ENCODE results near the gene MAPK7.
"Not testable (repeated sequence)": the region's sequence is repeated elsewhere in the genome, so short reads cannot be mapped to it uniquely, and the experiment has no call there.

Gene MAPK7

DNA sequence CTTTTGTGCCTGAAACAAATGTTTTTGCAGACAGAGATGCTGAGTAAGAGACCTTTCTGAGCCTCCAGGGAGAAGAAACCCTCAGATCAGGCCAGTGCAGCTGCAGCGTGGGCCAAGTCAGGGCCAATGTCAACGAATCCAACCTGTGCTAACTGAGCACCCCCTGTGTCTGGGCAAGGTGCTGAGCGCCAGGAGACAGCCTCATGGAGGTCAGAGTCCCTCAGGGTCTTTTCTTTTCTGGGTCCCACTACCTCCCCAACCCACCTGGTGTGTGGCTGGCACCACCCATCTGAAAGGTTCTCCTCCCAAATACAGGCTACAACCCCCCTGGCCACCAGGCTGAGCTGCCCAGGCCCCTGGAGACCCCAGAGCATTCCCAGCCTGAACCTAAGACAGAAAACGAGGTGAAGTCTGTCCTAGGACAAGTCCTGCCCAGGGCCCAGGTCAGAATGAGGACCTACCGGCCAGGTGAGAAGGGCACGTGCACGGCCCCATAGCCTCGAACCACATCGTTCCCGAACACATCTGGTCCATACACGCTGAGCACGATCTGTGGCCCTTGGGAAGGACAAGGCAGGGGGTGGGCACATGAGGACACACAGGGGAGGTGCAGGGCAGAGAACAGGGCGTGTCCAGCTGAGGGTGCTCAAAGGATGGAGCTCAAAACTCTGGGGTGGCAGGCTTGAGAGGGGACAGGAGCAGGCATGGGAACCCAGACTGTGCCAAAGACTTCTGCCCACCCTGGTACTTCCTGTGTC is 30.8 kb upstream of the MAPK7 start:
- TF ChIP-seq, protein P1, sequence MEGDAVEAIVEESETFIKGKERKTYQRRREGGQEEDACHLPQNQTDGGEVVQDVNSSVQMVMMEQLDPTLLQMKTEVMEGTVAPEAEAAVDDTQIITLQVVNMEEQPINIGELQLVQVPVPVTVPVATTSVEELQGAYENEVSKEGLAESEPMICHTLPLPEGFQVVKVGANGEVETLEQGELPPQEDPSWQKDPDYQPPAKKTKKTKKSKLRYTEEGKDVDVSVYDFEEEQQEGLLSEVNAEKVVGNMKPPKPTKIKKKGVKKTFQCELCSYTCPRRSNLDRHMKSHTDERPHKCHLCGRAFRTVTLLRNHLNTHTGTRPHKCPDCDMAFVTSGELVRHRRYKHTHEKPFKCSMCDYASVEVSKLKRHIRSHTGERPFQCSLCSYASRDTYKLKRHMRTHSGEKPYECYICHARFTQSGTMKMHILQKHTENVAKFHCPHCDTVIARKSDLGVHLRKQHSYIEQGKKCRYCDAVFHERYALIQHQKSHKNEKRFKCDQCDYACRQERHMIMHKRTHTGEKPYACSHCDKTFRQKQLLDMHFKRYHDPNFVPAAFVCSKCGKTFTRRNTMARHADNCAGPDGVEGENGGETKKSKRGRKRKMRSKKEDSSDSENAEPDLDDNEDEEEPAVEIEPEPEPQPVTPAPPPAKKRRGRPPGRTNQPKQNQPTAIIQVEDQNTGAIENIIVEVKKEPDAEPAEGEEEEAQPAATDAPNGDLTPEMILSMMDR (IDR thresholded peaks at IDR 0.05; ENCODE audit: low read depth, low read length): no peak
- no peak overlapping the region for H3K4me3 ChIP-seq (ENCODE audit: low read depth, low read length)

DNA sequence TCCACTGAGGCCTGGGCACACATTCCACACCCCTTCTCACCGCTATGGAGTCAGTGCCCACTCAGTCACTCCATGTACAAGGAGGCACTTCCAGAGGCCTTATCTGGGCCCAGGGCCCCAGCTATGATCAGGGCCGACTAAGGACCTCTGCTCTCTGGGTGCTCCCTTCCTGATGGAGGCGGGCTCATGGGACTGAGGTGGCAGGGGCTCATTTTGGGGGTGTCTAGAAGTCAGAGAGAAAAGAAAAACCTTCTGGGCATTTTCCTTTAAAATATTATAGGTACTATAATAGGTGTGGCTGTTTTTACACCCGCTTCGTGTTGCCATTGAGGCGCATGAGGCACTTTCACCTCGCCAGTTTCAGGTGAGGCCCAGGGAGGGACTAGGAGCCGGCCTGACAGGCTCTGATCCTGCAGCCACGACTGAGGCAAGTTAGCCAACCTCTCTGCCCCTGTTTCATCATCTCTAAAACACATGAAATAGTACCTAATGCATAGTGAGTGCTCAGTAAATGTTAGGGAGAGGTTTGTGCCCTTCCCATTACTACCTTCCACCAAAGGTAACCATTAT is 30.1 kb upstream of the MAPK7 start:
- no peak overlapping the region for H3K4me3 ChIP-seq (ENCODE audit: low read depth, low read length)
- TF ChIP-seq, protein P1 (IDR thresholded peaks at IDR 0.05; ENCODE audit: low read depth, low read length): no peak

DNA sequence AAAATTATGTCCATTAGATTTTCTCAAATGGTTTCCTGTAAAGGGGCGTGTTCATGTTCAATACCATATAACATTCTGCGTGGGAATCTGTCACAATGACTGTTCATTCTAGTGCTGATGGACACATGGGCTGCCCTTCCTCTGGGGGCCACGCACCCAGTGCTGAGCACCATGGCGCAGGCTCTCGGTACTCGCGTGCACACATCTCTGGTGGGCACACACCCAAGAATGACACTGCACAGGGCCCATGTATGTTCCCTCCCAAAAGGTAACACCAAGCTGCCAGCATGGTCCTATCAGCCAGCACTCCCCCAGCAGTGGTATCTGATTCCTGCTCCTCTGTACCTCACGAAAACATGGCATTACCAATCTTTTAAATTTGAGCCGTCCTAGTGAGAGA is 29.5 kb upstream of the MAPK7 start:
- TF ChIP-seq, protein P1 (IDR thresholded peaks at IDR 0.05; ENCODE audit: low read depth, low read length): no peak

DNA sequence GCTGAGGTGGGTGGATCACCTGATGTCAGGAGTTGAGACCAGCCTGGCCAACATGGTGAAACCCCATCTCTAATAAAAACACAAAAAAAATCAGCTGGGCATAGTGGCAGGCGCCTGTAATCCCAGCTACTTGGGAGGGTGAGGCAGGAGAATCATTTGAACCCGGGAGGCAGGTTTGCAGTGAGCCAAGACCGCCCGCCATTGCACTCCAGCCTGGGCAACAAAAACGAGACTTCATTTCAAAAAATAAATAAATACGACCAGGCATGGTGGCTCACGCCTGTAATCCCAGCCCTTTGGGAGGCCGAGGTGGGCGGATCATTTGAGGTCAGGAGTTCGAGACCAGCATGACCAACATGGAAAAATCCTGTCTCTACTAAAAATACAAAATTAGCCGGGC is 24.9 kb upstream of the MAPK7 start:
- not testable (repeated sequence) for H3K4me3 ChIP-seq (ENCODE audit: low read depth, low read length)

More for the DNA sequence above, 29.5 kb upstream of the MAPK7 start:
- no peak overlapping the region for H3K4me3 ChIP-seq (ENCODE audit: low read depth, low read length)

DNA sequence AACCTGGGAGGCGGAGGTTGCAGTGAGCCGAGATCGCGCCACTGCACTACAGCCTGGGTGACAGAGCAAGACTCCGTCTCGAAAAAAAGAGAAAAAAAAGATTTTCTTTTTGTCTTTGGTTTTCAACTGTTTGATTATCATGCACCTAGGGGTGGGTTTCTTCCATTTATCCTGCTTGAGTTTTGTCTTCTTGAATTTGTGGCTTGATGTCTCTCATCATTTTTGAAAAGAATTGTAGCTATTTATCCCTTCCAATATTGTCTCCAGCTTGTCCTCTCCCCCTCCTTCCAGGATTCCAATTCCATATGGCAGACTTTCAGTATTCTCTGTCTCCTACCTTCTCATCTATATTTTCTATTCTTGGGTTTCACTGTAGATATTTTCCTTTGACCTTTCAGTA is 23.6 kb upstream of the MAPK7 start:
- H3K4me3 ChIP-seq (ENCODE audit: low read depth, low read length): no peak overlapping the region
- TF ChIP-seq, protein P1 (IDR thresholded peaks at IDR 0.05; ENCODE audit: low read depth, low read length): no peak

DNA sequence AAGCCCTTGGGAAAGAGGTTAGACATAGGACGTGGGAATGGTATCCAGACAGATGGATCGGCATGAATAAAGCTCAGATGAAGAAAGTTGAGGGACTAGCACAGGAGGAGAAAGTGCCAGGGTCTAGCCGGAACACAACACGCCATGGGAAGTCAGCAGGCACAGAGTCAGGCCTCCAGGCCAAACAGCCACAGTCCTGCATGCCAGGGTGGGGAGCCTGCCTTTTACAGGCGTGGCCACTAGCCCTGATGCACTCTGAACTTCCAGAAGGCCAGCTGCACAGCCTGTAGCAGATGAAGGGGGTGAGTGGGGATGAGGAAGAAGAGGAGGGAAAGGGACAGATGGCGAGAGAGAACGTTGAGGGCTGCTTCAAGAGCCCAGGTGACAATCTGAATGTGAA is 20.9 kb upstream of the MAPK7 start:
- no peak overlapping the region for H3K4me3 ChIP-seq (ENCODE audit: low read depth, low read length)
- TF ChIP-seq, protein P1 (IDR thresholded peaks at IDR 0.05; ENCODE audit: low read depth, low read length): no peak

DNA sequence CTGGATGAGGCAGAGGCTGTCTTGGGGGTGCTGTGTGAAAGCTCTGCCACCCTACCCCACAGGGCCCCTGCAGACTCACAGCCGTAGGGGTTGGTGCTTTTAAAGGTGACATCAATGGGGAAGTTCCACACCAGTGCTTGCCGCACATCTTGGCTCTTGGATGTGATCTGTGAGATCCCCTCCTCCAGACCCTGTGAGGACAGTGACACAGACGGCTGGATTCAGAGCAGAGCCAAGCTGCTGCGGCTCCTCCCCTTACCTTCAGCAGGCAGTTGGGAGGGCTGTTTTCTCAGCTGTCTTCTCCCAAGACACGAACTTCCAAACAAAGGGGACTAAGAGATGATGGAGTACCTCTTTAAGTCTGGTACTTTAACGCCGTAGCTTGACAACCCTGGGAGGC is 20.5 kb upstream of the MAPK7 start:
- TF ChIP-seq, protein P1 (IDR thresholded peaks at IDR 0.05; ENCODE audit: low read depth, low read length): no peak

More for the DNA sequence above, 20.5 kb upstream of the MAPK7 start:
- H3K4me3 ChIP-seq (ENCODE audit: low read depth, low read length): no peak overlapping the region

Data from WI38 (cell line).